ENCODE results near the gene CYTH3.

DNA sequence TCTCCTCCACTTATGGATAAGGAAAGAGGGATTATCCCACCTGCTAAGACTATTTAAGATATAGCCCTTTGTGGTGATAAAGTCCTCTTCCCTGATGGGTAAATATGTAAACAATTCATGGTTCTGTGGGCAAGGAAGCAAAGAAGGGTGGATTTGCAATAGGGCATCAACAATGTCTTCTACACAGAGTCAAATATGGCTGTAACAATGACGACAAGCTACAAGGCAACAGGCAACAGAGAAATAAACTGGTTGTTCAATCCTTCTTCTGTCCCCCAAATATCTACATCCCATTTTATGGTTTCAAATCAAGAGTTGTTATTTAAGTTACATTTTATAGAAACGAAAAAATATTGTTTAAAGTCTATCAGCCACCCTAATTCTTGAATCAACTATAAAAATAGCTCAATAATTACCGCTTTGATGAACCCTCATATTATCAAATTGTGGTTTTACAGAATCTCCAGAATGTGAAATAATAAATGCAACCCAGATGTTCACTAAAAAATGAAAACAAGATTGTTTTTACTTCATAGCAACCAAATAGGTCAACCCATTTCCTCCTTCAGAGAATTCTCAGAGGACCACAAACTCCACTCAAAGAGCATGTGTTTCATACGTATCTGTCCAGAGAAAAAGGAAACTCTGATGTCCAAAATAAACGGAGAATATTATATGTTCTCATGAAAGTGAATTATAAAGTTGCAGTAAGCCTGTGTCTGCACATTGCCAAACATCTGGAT is 13.8 kb downstream of the CYTH3 start:
- TF ChIP-seq, protein P1, sequence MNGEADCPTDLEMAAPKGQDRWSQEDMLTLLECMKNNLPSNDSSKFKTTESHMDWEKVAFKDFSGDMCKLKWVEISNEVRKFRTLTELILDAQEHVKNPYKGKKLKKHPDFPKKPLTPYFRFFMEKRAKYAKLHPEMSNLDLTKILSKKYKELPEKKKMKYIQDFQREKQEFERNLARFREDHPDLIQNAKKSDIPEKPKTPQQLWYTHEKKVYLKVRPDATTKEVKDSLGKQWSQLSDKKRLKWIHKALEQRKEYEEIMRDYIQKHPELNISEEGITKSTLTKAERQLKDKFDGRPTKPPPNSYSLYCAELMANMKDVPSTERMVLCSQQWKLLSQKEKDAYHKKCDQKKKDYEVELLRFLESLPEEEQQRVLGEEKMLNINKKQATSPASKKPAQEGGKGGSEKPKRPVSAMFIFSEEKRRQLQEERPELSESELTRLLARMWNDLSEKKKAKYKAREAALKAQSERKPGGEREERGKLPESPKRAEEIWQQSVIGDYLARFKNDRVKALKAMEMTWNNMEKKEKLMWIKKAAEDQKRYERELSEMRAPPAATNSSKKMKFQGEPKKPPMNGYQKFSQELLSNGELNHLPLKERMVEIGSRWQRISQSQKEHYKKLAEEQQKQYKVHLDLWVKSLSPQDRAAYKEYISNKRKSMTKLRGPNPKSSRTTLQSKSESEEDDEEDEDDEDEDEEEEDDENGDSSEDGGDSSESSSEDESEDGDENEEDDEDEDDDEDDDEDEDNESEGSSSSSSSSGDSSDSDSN (IDR thresholded peaks at IDR 0.05; ENCODE audit: borderline replicate concordance in 1 of 2, low read depth in 2 of 2, low read length in 2 of 2) = no peak
- TF ChIP-seq TAF1 (IDR thresholded peaks at IDR 0.05; ENCODE audit: control insufficient read depth, extremely low read depth, insufficient read depth, low read length, severe bottlenecking) = no peak
- TF ChIP-seq, protein P2, sequence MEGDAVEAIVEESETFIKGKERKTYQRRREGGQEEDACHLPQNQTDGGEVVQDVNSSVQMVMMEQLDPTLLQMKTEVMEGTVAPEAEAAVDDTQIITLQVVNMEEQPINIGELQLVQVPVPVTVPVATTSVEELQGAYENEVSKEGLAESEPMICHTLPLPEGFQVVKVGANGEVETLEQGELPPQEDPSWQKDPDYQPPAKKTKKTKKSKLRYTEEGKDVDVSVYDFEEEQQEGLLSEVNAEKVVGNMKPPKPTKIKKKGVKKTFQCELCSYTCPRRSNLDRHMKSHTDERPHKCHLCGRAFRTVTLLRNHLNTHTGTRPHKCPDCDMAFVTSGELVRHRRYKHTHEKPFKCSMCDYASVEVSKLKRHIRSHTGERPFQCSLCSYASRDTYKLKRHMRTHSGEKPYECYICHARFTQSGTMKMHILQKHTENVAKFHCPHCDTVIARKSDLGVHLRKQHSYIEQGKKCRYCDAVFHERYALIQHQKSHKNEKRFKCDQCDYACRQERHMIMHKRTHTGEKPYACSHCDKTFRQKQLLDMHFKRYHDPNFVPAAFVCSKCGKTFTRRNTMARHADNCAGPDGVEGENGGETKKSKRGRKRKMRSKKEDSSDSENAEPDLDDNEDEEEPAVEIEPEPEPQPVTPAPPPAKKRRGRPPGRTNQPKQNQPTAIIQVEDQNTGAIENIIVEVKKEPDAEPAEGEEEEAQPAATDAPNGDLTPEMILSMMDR (IDR thresholded peaks at IDR 0.05 in 2 of 3, conservative IDR thresholded peaks at IDR 0.05 in 1 of 3; ENCODE audit: insufficient read depth in 2 of 3, low read depth in 1 of 3, low read length in 3 of 3) = no peak

Data from K562 (cell line).